Mucosa of descending colon (tissue), 3 donors: ENCODE results near the gene NKAIN2. TPM values are rescaled to one million over a fixed set of nuclear protein-coding genes. Genes with fewer than 3 reads are reported as not detected.

Experiments
- ATAC-seq: fragments of 200-7000 bp; cut with Tn5 transposase; one replicate; pipeline ENCODE4 v1.9.1; 2020; ENCODE audit warnings: mild to moderate bottlenecking, moderate library complexity
- DNase-seq, 3 donors: peaks; one replicate each; pipeline ENCODE4 v3.0.0-alpha.2; 2020
- H3K36me3 ChIP-seq: fragments of 200-600 bp; one replicate; pipeline ENCODE4 v1.8.0; 2021; ENCODE audit warnings: low read depth, mild to moderate bottlenecking
- H3K4me1 ChIP-seq: fragments of 200-600 bp; one replicate; pipeline ENCODE4 v1.8.0; 2021; ENCODE audit warnings: low read depth, mild to moderate bottlenecking
- H3K4me3 ChIP-seq: fragments of 200-600 bp; one replicate; pipeline ENCODE4 v1.8.0; 2021; ENCODE audit warnings: mild to moderate bottlenecking
- H3K9me3 ChIP-seq: fragments of 200-600 bp; one replicate; pipeline ENCODE4 v1.8.0; 2021; ENCODE audit warnings: mild to moderate bottlenecking
- CTCF ChIP-seq: fragments of 200-600 bp; IDR thresholded peaks from one replicate; pipeline ENCODE4 v1.8.0; 2022; ENCODE audit warnings: antibody characterized with exemption, mild to moderate bottlenecking
- intact Hi-C, 2 donors: fragments of 100-400 bp; cut with DNase I in 1 of 2; cut with micrococcal nuclease in 1 of 2; formaldehyde crosslinking; loops; one replicate each; pipeline versions ENCODE4 v1.11.0 to v1.11.1; 2022; cut with DNase I, micrococcal nuclease
- total RNA-seq, 3 donors: library from RNA; stranded (reverse); fragmentation: NEBNext Ultra II Directional in 2 of 3; extraction: Animal tissue kit (Norgen Biotek cat#: 25700) in 2 of 3; gene quantifications; one replicate each; pipeline versions ENCODE4 v1.2.1 to v1.2.4, GENCODE V29; 2021 to 2023
- donor health status: DM: no; HTN: no; CAD: no; lungs with moderate emphysema.
- donor health status: DM: no; HTN: no; CAD: no.
- donor health status: DM: no; HTN: yes; CAD: no.

The NKAIN2 gene
- total RNA-seq, 3 donors from 2014 or later, result 0.34 to 4.7 (median 0.69) TPM

GRCh38 chr6:124823240-124824111 lies 1019.8 kb downstream of the NKAIN2 start:
- H3K9me3 ChIP-seq, result no peaks in the 10 kb centered on the region
- no peak overlapping the region for H3K4me3 ChIP-seq
- DNase-seq (no peak), ATAC-seq (no peak)
- H3K4me1 ChIP-seq, result no peaks in the 10 kb centered on the region
- H3K36me3 ChIP-seq, result no peaks in the 10 kb centered on the region
- intact Hi-C loops, result no loop called here
- no peak for TF ChIP-seq CTCF

- ATAC-seq (no peak), DNase-seq (no peak)
- Histone ChIP-seq H3K4me3 (no peak overlapping the region), H3K36me3 (no peaks in the 10 kb centered on the region), H3K9me3 (no peaks in the 10 kb centered on the region), H3K4me1 (no peaks in the 10 kb centered on the region)
- intact Hi-C loops, result no loop called here
- no peak for TF ChIP-seq CTCF
These were observed 1021.9 kb downstream of the NKAIN2 start for GRCh38 chr6:124825564-124825963.

- no peak for ATAC-seq
- no peaks in the 10 kb centered on the region for H3K4me1 ChIP-seq
- TF ChIP-seq CTCF, result no peak
- no peak overlapping the region for H3K4me3 ChIP-seq
- no peak for DNase-seq
- intact Hi-C loops, result no loop called here
- H3K9me3 ChIP-seq, result no peaks in the 10 kb centered on the region
- H3K36me3 ChIP-seq, result no peaks in the 10 kb centered on the region
These were observed 1026.2 kb downstream of the NKAIN2 start for GRCh38 chr6:124829822-124830221.

GRCh38 chr6:124830506-124830905 lies 1026.8 kb downstream of the NKAIN2 start:
- intact Hi-C loops, result no loop called here
- Histone ChIP-seq H3K9me3 (no peaks in the 10 kb centered on the region), H3K36me3 (no peaks in the 10 kb centered on the region), H3K4me3 (no peak overlapping the region), H3K4me1 (no peaks in the 10 kb centered on the region)
- no peak for TF ChIP-seq CTCF
- ATAC-seq (no peak), DNase-seq (no peak)

- TF ChIP-seq CTCF, result no peak
- intact Hi-C loops, result no loop called here
- ATAC-seq (no peak), DNase-seq (no peak)
- Histone ChIP-seq H3K4me3 (no peak overlapping the region), H3K9me3 (no peaks in the 10 kb centered on the region), H3K36me3 (no peaks in the 10 kb centered on the region), H3K4me1 (no peaks in the 10 kb centered on the region)
These were observed 1050.8 kb downstream of the NKAIN2 start for GRCh38 chr6:124854338-124854922.
